Activated B cell treated with CpG ODN at 0.5 μM for 24 hours (primary cell): Measurements from ENCODE around the gene SLC36A3. TPM values are rescaled to one million over a fixed set of nuclear protein-coding genes. Genes with fewer than 3 reads are reported as not detected.

Source experiments
- ATAC-seq: fragments of 200-7000 bp; cut with Tn5 transposase; one replicate; pipeline ENCODE4 v1.10.0; 2021; ENCODE audit warnings: low read depth, mild to moderate bottlenecking, moderate library complexity
- CTCF ChIA-PET: fragments of 350-600 bp; sonication (Branson Sonifier 250); formaldehyde crosslinking; loops from one replicate; lab custom pipeline; 2021; ENCODE audit warnings: antibody characterized with exemption; lab: Charles Lee
- POLR2A ChIA-PET: fragments of 350-600 bp; sonication (Branson Sonifier 250); formaldehyde crosslinking; loops from one replicate; lab custom pipeline; 2021; ENCODE audit warnings: antibody characterized with exemption; lab: Charles Lee
- DNase-seq: peaks from one replicate; pipeline ENCODE4 v3.0.0; 2022
- H3K27ac Mint-ChIP-seq: one replicate; pipeline ENCODE4 v1.8.0; 2020; ENCODE audit warnings: mixed read lengths
- H3K27me3 Mint-ChIP-seq: one replicate; pipeline ENCODE4 v1.8.0; 2021; ENCODE audit warnings: mixed read lengths
- H3K36me3 Mint-ChIP-seq: one replicate; pipeline ENCODE4 v1.8.0; 2021; ENCODE audit warnings: low read depth, mixed read lengths
- H3K4me1 Mint-ChIP-seq: one replicate; pipeline ENCODE4 v1.8.0; 2021; ENCODE audit warnings: mixed read lengths
- H3K4me3 Mint-ChIP-seq: one replicate; pipeline ENCODE4 v1.8.0; 2020; ENCODE audit warnings: mild to moderate bottlenecking, mixed read lengths
- H3K9me3 Mint-ChIP-seq: one replicate; pipeline ENCODE4 v1.8.0; 2020; ENCODE audit warnings: mixed read lengths
- intact Hi-C: fragments of 100-400 bp; cut with micrococcal nuclease; formaldehyde crosslinking; loops from one replicate; pipeline ENCODE4 v1.15.1; 2024
- total RNA-seq: library from RNA; stranded (reverse); gene quantifications from 2 replicates; pipeline ENCODE4 v1.2.3, GENCODE V29; 2022
- TF ChIP-seq, protein P1 (sequence below): fragments of 200-600 bp; IDR thresholded peaks from one replicate; pipeline ENCODE4 v1.8.0; 2022; ENCODE audit warnings: antibody characterized with exemption, mild to moderate bottlenecking

Gene SLC36A3
- total RNA-seq, 1 donor from 2014 or later: not detected

DNA sequence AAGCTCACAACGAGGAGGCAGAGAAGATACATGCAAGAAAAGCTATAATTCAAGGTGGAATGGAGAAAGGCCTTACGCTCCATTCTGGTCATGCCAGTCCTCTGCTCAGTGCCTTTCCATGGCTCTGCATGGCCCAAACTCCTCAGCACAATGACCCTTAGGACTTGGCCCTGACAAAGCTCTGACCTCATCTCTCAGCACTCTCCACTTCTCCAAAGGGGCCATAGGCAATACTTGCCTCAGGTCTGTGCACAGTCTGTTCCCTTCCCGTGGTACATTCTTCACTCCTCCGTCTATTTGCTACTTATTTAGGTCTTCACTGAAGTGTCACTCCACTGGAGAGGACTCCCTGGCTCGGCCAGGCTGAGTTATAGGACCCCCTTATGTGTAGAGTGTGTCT is 24.7 kb downstream of the SLC36A3 start:
- no peak overlapping the region for H3K27ac Mint-ChIP-seq
- CTCF ChIA-PET: no interaction called here
- H3K27me3 Mint-ChIP-seq: no peaks in the 10 kb centered on the region
- intact Hi-C loops: no loop called here
- no peaks in the 10 kb centered on the region for H3K9me3 Mint-ChIP-seq
- H3K36me3 Mint-ChIP-seq: peaks cover 16% of the 10 kb centered on the region
- no peak overlapping the region for H3K4me3 Mint-ChIP-seq
- DNase-seq: no peak
- no peaks in the 10 kb centered on the region for H3K4me1 Mint-ChIP-seq
- ATAC-seq: no peak
- POLR2A ChIA-PET: no interaction called here
- TF ChIP-seq, protein P1, sequence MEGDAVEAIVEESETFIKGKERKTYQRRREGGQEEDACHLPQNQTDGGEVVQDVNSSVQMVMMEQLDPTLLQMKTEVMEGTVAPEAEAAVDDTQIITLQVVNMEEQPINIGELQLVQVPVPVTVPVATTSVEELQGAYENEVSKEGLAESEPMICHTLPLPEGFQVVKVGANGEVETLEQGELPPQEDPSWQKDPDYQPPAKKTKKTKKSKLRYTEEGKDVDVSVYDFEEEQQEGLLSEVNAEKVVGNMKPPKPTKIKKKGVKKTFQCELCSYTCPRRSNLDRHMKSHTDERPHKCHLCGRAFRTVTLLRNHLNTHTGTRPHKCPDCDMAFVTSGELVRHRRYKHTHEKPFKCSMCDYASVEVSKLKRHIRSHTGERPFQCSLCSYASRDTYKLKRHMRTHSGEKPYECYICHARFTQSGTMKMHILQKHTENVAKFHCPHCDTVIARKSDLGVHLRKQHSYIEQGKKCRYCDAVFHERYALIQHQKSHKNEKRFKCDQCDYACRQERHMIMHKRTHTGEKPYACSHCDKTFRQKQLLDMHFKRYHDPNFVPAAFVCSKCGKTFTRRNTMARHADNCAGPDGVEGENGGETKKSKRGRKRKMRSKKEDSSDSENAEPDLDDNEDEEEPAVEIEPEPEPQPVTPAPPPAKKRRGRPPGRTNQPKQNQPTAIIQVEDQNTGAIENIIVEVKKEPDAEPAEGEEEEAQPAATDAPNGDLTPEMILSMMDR: no peak

DNA sequence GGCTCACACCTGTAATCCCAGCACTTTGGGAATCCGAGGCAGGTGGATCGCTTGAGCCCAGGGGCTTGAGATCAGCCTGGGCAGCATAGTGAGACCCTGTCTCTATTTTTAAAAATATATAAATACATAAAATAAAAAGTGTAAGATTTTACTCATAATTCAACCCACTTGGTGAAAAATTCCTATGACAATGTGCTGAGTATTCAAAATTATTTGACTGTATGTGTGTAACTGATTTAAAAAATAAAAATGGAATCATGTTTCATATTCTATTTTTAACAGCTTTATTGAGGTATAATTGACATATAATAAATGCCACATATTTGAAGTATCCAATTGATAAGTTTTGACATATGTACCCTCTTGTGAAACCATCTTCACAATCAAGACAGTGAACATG is 27.8 kb downstream of the SLC36A3 start:
- H3K9me3 Mint-ChIP-seq: no peaks in the 10 kb centered on the region
- ChIA-PET POLR2A (interaction anchor here (1.0 kb wide), 1 partner anchor 23 kb away, joined by 5 read pairs; the partner anchor contains the start of gene GM2A), CTCF (interaction anchor here (1.0 kb wide), 1 partner anchor 150 kb away, joined by 4 read pairs; no protein-coding TSS in a partner anchor)
- no peaks in the 10 kb centered on the region for H3K4me1 Mint-ChIP-seq
- ATAC-seq: no peak
- intact Hi-C loops: no loop called here
- no peak overlapping the region for H3K27ac Mint-ChIP-seq
- H3K36me3 Mint-ChIP-seq: peaks cover 16% of the 10 kb centered on the region
- no peak for DNase-seq
- no peaks in the 10 kb centered on the region for H3K27me3 Mint-ChIP-seq
- TF ChIP-seq, protein P1: no peak
- H3K4me3 Mint-ChIP-seq: no peak overlapping the region

DNA sequence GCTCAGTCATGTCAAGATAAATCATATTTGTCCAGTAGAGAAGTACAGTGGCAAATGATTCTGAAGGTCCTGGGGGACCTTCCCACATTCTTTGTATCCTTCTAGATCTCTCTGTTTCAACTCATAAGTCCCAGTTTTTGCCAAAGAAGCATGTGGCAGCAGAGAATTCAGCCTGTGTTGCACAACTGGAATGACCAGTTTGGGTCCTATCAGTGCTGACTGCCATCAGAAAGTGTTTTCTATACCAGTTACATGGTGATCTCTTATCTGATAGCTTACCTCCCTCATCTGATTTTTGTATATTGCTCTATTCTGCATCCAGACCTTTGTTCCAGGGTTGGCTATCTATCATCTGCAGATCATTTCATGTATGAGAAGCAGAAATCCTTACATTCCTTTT is 28.9 kb downstream of the SLC36A3 start:
- no peak overlapping the region for H3K4me3 Mint-ChIP-seq
- ChIA-PET POLR2A (interaction anchor here (1.0 kb wide), 1 partner anchor 22 kb away, joined by 5 read pairs; the partner anchor contains the start of gene GM2A), CTCF (interaction anchor here (1.0 kb wide), 1 partner anchor 149 kb away, joined by 4 read pairs; no protein-coding TSS in a partner anchor)
- TF ChIP-seq, protein P1: no peak
- no peaks in the 10 kb centered on the region for H3K4me1 Mint-ChIP-seq
- ATAC-seq (no peak), DNase-seq (no peak)
- no peaks in the 10 kb centered on the region for H3K9me3 Mint-ChIP-seq
- H3K36me3 Mint-ChIP-seq: peaks cover 13% of the 10 kb centered on the region
- intact Hi-C loops: loop anchor here (5.0 kb wide), 1 partner anchor 33 kb away; no protein-coding TSS in a partner anchor
- H3K27me3 Mint-ChIP-seq: no peaks in the 10 kb centered on the region
- no peak overlapping the region for H3K27ac Mint-ChIP-seq

DNA sequence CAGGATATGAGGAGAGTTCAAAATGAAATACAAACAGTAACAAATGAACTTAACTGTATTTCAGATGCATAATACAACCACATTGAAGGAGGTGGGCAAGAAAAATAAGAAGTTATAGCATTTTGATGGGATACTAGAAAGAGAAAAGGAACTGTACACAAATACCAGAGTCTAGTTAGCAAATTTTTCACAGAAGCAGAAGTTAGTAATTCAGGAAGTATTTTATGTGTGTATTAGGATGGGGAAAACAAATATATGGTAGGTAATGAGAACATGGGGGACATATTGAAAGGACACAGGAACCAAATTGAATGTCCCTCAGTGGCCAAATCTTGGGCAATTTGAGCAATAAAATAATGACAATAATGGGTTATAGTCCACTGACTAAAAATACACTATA is 32.2 kb downstream of the SLC36A3 start:
- DNase-seq: no peak

DNA sequence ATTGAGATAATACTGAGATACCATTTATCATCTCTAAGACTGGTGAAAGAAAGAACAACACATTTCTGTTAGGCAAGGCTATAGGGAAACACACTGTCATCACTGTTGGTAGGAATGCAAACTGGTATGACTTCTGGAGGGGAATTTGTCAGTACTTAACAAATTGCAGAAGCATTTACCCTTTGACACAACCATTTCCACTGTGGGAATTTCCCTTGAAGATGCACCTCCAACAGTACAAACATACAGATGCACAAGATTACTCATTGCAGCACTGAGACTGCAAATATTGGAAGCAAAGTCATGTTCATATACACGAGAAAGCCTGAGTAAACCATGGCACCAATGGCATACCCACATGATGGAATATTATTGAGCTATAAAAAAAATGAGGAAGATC is 33.0 kb downstream of the SLC36A3 start:
- ATAC-seq: peak; percentile 95

More for the DNA sequence above, 32.2 kb downstream of the SLC36A3 start:
- Mint-ChIP-seq H3K4me1 (peaks cover 3% of the 10 kb centered on the region), H3K27me3 (no peaks in the 10 kb centered on the region), H3K4me3 (no peak overlapping the region), H3K36me3 (peaks cover 36% of the 10 kb centered on the region), H3K27ac (no peak overlapping the region), H3K9me3 (no peaks in the 10 kb centered on the region)
- no peak for ATAC-seq
- ChIA-PET POLR2A (interaction anchor here (0.8 to 1.1 kb wide), 2 partner anchors 18 to 142 kb away, joined by 4 to 8 read pairs; partner anchors contain the start of gene GM2A), CTCF (no interaction called here)
- TF ChIP-seq, protein P1: no peak
- intact Hi-C loops: loop anchor here (5.0 kb wide), 1 partner anchor 36 kb away; no protein-coding TSS in a partner anchor

More for the DNA sequence above, 33.0 kb downstream of the SLC36A3 start:
- Mint-ChIP-seq H3K36me3 (peaks cover 39% of the 10 kb centered on the region), H3K4me1 (peaks cover 3% of the 10 kb centered on the region), H3K9me3 (no peaks in the 10 kb centered on the region), H3K4me3 (no peak overlapping the region), H3K27me3 (no peaks in the 10 kb centered on the region), H3K27ac (no peak overlapping the region)
- ChIA-PET POLR2A (interaction anchor here (0.8 to 1.1 kb wide), 2 partner anchors 17 to 141 kb away, joined by 4 to 8 read pairs; partner anchors contain the start of gene GM2A), CTCF (interaction anchor here (0.8 kb wide), 1 partner anchor 29 kb away, joined by 3 read pairs; no protein-coding TSS in a partner anchor)
- no peak for DNase-seq
- TF ChIP-seq, protein P1: no peak
- intact Hi-C loops: loop anchor here (1.0 to 5.0 kb wide), 4 partner anchors 13 to 56 kb away; no protein-coding TSS in a partner anchor
